Activated B cell treated with CpG ODN at 0.5 μM for 24 hours (primary cell): ENCODE results near the gene ANO1. TPM values are rescaled to one million over a fixed set of nuclear protein-coding genes. Genes with fewer than 3 reads are reported as not detected.

ENCODE experiments used
- ATAC-seq: fragments of 200-7000 bp; cut with Tn5 transposase; one replicate; pipeline ENCODE4 v1.10.0; 2021; ENCODE audit warnings: low read depth, mild to moderate bottlenecking, moderate library complexity
- CTCF ChIA-PET: fragments of 350-600 bp; sonication (Branson Sonifier 250); formaldehyde crosslinking; loops from one replicate; lab custom pipeline; 2021; ENCODE audit warnings: antibody characterized with exemption; lab: Charles Lee
- POLR2A ChIA-PET: fragments of 350-600 bp; sonication (Branson Sonifier 250); formaldehyde crosslinking; loops from one replicate; lab custom pipeline; 2021; ENCODE audit warnings: antibody characterized with exemption; lab: Charles Lee
- DNase-seq: peaks from one replicate; pipeline ENCODE4 v3.0.0; 2022
- H3K27ac Mint-ChIP-seq: one replicate; pipeline ENCODE4 v1.8.0; 2020; ENCODE audit warnings: mixed read lengths
- H3K27me3 Mint-ChIP-seq: one replicate; pipeline ENCODE4 v1.8.0; 2021; ENCODE audit warnings: mixed read lengths
- H3K36me3 Mint-ChIP-seq: one replicate; pipeline ENCODE4 v1.8.0; 2021; ENCODE audit warnings: low read depth, mixed read lengths
- H3K4me1 Mint-ChIP-seq: one replicate; pipeline ENCODE4 v1.8.0; 2021; ENCODE audit warnings: mixed read lengths
- H3K4me3 Mint-ChIP-seq: one replicate; pipeline ENCODE4 v1.8.0; 2020; ENCODE audit warnings: mild to moderate bottlenecking, mixed read lengths
- H3K9me3 Mint-ChIP-seq: one replicate; pipeline ENCODE4 v1.8.0; 2020; ENCODE audit warnings: mixed read lengths
- intact Hi-C: fragments of 100-400 bp; cut with micrococcal nuclease; formaldehyde crosslinking; loops from one replicate; pipeline ENCODE4 v1.15.1; 2024
- total RNA-seq: library from RNA; stranded (reverse); gene quantifications from 2 replicates; pipeline ENCODE4 v1.2.3, GENCODE V29; 2022
- TF ChIP-seq, protein P1 (sequence below): fragments of 200-600 bp; IDR thresholded peaks from one replicate; pipeline ENCODE4 v1.8.0; 2022; ENCODE audit warnings: antibody characterized with exemption, mild to moderate bottlenecking

Gene ANO1
- total RNA-seq, 1 donor from 2014 or later, result not detected

DNA sequence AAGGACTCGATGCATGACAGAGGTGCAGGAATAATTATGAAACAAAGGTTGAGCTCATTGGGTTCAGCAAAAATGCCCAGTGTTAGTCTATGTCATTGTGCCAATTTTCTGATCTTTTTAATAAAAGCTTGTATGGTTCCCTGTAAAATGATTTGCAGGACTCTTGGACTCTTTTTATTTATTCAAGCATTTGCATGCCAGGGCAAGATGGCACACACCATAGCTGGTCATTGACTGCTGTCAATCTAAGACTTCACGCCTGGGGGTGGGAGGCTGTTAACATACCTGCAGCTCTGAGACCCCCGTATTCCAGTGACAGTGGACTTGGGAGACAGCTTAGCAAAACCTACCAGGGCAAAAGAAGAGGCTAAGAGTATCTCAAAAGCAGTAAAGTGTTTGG, 32.0 kb upstream of the ANO1 start:
- peaks cover 11% of the 10 kb centered on the region for H3K9me3 Mint-ChIP-seq
- intact Hi-C loops, result no loop called here
- peaks cover 2% of the 10 kb centered on the region for H3K36me3 Mint-ChIP-seq
- H3K4me1 Mint-ChIP-seq, result no peaks in the 10 kb centered on the region
- H3K4me3 Mint-ChIP-seq, result no peak overlapping the region
- DNase-seq (no peak), ATAC-seq (no peak)
- ChIA-PET POLR2A (no interaction called here), CTCF (no interaction called here)
- TF ChIP-seq, protein P1, sequence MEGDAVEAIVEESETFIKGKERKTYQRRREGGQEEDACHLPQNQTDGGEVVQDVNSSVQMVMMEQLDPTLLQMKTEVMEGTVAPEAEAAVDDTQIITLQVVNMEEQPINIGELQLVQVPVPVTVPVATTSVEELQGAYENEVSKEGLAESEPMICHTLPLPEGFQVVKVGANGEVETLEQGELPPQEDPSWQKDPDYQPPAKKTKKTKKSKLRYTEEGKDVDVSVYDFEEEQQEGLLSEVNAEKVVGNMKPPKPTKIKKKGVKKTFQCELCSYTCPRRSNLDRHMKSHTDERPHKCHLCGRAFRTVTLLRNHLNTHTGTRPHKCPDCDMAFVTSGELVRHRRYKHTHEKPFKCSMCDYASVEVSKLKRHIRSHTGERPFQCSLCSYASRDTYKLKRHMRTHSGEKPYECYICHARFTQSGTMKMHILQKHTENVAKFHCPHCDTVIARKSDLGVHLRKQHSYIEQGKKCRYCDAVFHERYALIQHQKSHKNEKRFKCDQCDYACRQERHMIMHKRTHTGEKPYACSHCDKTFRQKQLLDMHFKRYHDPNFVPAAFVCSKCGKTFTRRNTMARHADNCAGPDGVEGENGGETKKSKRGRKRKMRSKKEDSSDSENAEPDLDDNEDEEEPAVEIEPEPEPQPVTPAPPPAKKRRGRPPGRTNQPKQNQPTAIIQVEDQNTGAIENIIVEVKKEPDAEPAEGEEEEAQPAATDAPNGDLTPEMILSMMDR, result no peak
- peaks cover 18% of the 10 kb centered on the region for H3K27me3 Mint-ChIP-seq
- H3K27ac Mint-ChIP-seq, result no peak overlapping the region

DNA sequence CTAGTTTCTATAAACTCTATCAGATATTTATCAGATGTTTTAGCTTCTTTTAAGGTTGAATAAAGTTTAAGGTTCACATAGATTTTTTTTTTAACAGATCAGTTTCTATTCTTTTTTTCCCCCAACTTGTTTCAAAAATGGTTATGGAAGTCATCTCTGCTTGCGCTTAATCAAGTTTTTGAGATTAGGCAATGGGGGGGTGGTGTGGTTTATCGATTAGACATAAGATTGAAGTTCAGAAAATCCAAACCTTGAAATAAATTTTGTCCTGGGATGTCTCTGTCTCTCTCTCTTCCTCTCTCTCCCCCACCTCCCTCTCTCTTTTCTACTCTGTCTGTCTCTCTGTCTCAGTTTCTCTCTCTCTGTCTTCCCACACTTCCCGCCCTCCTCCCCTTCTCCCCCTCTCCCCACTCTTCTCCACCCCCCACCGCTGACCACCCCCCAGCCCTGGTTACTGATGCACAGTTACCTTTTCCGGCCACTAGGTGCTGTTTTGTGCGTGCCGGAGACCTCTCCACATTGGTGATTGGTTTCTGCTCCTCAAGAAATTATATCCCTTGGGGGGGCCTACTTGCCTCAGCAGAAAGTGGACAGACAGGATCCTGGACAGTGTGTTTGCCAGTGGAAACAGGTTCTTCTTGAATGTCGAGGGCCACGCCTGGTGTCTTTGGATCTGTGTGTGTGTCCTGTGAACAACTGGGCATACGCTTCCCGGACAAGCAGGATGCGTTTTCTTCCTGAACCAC, 29.7 kb upstream of the ANO1 start:
- peaks cover 22% of the 10 kb centered on the region for H3K27me3 Mint-ChIP-seq
- ChIA-PET CTCF (no interaction called here), POLR2A (no interaction called here)

DNA sequence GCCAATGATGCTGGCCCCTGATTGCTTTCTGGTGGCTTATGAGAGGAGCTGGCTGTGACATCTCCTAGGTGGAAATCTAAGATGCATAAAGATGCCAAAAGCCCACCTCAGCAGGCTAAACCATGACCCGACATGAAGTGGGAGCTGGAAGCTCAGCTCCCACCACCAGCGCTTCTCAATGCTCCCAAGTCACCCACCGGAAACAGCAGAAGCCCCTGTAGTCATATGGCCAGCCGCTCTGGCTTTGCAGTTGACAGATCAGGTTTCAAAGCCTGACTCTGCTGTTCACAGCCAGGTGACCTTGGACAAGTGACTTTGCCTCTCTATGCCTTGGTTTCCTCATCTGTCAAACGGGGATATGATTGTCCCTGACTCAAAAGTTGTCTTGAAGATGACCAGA, 29.1 kb upstream of the ANO1 start:
- CTCF ChIA-PET, result no interaction called here
- no peak overlapping the region for H3K4me3 Mint-ChIP-seq

More for the DNA sequence above, 29.7 kb upstream of the ANO1 start:
- Mint-ChIP-seq H3K4me1 (no peaks in the 10 kb centered on the region), H3K4me3 (no peak overlapping the region), H3K36me3 (no peaks in the 10 kb centered on the region), H3K9me3 (no peaks in the 10 kb centered on the region), H3K27ac (no peak overlapping the region)
- ATAC-seq (no peak), DNase-seq (no peak)
- TF ChIP-seq, protein P1, result no peak
- intact Hi-C loops, result no loop called here

DNA sequence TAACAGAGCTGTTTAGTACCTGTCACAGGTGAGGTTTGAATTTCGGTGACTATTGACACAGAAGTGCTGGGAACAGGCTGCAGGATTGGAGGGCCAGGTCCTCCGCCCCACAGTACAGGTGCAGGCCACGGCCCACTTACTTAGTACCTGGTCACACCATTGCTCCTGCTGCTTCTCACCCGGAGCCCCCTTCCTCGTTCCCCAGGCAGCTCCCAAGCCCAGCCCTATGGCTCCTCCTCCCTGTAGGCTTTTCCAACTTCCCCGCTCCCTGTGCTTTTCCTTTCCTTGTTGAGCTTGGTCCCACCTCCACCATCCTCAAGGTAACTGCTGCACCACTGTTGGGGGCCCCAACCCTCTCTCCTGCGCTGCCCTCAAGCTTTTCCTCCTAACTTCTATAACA, 27.9 kb upstream of the ANO1 start:
- intact Hi-C loops, result no loop called here
- CTCF ChIA-PET, result no interaction called here
- Mint-ChIP-seq H3K27ac (no peak overlapping the region), H3K9me3 (no peaks in the 10 kb centered on the region), H3K4me1 (no peaks in the 10 kb centered on the region), H3K4me3 (no peak overlapping the region), H3K27me3 (peaks cover 30% of the 10 kb centered on the region), H3K36me3 (no peaks in the 10 kb centered on the region)
- POLR2A ChIA-PET, result no interaction called here
- no peak for DNase-seq
- ATAC-seq, result no peak
- TF ChIP-seq, protein P1, result no peak

More for the DNA sequence above, 29.1 kb upstream of the ANO1 start:
- Mint-ChIP-seq H3K36me3 (no peaks in the 10 kb centered on the region), H3K27me3 (peaks cover 24% of the 10 kb centered on the region), H3K27ac (no peak overlapping the region), H3K4me1 (no peaks in the 10 kb centered on the region), H3K9me3 (no peaks in the 10 kb centered on the region)
- intact Hi-C loops, result no loop called here
- ATAC-seq, result no peak
- TF ChIP-seq, protein P1, result no peak
- POLR2A ChIA-PET, result no interaction called here
- DNase-seq, result no peak

DNA sequence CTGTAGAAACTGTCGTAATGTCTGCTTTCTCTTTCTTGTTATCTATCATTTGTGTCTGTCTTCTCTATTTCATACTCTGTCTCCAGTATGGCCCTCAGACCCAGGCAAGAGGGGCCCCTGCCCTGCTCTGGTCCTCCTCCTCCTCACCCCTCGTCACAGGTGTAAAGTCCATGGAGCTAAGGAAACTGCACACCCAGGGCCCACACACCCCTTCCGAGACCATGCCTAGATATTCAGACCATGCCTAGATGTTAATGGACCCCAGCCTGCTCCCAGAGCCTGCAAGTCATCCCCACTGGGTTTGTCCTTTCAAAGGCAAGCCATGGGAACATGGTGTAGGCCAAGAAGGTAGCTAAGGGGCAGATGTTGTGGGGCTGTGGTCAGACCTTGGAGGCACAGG, 24.1 kb upstream of the ANO1 start:
- H3K27ac Mint-ChIP-seq, result no peak overlapping the region
- ATAC-seq (no peak), DNase-seq (no peak)
- peaks cover 20% of the 10 kb centered on the region for H3K27me3 Mint-ChIP-seq
- peaks cover 10% of the 10 kb centered on the region for H3K9me3 Mint-ChIP-seq
- intact Hi-C loops, result no loop called here
- TF ChIP-seq, protein P1, result no peak
- CTCF ChIA-PET, result no interaction called here
- no peaks in the 10 kb centered on the region for H3K4me1 Mint-ChIP-seq
- H3K36me3 Mint-ChIP-seq, result no peaks in the 10 kb centered on the region
- H3K4me3 Mint-ChIP-seq, result no peak overlapping the region
- POLR2A ChIA-PET, result no interaction called here
